Stimulated activated CD8-positive, alpha-beta memory T cell treated with anti-CD3 and anti-CD28 coated beads, Interleukin-4, amount 100 ng/mL, for 24 hours (primary cell): ENCODE measurements around the gene DSCAM.

Experiments used
- DNase-seq: peaks from one replicate; pipeline ENCODE4 v3.0.0-alpha.2; 2020; ENCODE audit warnings: low read depth

The DSCAM gene

DNA sequence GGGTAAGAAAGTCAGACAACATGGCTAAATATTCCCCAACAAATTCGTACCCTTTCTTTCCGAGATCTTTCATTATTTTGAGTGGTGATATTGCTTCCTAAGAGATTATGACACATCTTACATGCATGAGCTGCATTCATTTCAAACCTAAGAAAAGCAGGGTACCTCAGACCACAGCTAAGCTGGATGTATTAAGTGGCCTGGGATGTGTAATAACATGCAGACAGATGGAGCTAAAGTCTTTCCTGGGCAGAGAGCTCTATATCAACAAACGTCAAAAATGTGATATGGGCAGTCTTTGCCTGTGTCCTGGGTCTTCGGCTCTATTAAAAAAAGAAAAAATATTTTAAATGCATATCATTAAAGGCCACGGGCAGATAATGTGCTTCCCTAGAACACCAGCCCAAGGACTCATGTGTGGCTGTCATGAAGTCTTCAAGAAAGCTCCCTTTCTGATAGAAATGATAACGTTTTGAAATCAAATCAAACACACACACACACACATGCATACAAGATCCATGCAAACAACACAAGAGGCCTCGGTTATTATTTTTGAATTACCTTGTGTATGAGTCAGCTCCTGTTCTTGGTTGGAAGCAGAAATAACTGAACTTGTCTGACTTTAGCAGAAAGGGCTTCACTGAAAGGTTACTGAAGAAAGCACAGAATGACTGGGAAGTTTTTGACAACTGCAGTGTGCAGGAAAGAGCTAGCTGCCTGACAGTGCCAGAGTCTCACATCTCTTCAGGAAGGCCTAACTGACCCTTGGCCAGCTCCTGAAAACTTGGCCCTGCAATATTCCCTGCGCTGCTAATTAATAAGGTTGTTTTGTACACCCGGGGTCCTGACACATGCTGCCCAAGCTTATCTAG is 231.2 kb downstream of the DSCAM start:
- DNase-seq = no peak

DNA sequence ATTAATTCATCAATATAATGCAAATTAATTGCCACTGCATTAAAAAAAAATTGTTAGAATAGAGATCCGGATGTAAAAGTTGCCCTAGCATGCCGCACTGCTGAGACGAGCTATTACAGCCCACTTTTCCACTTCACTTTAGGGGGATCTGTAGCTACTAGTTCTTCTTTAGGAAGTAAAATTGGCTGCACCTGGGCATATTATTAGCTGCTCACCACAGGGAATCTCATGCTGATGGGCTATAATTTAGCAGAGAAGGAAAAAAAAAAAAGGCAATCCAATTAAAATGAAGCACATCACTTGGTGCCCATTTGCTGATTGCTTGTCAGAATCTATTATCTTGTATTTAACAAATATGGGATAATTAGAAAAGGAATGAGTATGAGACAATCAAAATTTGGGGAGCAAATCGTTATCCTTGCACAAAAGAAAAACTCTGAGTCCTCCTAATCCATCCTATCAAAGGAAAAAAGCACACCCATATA is 233.4 kb downstream of the DSCAM start:
- DNase-seq = no peak

DNA sequence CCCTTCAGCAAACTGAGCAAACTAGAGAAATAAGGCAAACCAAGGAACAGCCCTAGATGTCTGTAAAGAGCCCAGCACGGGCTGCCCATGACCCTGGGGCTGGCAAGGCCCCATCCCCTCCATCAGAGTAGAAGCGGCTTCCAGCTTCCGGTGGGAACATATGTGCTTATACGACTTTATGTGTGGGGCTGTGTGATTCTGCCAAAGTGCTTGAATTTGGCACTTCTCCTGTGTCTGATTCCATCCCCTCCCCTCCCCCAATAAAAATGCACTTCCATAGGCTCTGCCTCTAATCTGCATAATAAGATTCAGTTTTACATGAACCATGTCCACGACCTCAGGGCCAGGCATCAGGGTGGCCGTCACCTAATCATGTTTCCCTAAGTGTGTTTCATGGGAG is 236.6 kb downstream of the DSCAM start:
- no peak for DNase-seq

DNA sequence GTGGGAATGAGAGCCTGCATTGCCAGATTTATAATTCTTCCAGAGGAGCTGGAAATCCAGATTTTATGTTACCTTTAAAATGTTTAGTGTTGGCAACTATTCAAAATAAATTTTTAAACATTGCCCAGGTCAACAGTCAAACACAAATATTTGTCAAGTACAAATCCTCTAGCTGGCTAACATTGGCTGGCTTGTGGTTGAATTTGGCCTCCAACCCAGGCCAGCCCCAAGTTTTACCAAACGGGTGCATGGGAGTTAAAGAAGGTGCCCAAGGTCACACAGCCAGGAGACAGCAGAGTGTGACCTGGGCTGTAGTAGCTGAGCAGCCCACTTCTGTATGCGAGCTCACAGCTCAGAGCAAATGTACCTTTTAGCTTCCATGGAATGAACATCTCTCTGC is 240.6 kb downstream of the DSCAM start:
- no peak for DNase-seq

DNA sequence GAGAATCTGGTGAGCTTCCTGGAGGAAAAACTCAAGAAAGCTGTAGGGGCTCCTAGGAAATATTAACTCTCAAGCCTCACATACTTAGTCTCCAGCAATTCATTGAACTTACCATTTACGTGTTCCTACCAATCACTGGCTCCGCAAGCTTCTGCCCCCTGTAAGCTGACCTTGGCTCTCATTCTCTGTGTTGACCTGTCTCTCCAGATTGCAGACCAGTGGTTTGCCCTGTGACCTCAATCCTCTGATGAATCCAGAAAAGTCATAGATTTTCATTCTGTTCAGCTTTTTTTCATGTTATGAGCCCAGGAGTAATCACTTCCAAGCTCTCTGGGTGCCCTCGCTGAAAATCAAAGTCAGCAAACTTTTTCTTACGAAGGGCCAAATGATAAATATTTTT is 241.9 kb downstream of the DSCAM start:
- DNase-seq = no peak

DNA sequence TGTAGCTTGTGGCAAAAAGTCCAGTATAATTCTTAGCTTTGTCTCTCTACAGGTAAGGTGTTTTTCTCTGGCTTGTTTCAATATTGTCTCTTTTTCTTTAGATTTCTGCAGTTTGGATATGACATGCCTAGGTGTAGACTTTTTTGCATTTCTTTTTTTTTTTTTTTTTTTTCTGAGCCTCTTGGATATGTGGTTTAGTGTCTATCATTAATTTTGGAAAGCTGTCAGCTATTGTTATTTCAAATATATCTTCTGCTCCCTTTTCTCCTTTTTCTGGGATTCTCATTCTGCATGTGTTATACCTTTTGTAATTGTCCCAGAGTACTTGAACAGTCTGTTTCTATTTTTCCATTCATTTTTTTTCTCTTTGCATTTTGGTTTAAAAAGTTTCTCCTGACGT is 243.2 kb downstream of the DSCAM start:
- no peak for DNase-seq

DNA sequence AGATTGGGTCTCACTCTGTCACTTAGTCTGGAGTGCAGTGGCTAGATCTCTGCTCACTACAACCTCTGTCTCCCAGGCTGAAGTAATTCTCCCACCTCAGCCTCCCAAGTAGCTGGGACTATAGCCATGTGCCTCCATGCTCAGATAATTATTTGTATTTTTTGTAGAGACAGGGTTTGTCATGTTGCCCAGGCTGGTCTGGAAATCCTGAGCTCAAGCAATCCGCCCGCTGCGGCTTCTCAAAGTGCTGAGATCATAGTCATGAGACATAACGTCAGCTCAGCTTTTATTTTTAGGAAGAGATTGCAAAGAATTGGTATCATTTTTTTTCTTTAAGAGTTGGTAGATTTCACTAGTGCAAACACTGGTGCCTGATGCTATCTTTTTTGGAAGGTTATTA is 244.9 kb downstream of the DSCAM start:
- DNase-seq = no peak

DNA sequence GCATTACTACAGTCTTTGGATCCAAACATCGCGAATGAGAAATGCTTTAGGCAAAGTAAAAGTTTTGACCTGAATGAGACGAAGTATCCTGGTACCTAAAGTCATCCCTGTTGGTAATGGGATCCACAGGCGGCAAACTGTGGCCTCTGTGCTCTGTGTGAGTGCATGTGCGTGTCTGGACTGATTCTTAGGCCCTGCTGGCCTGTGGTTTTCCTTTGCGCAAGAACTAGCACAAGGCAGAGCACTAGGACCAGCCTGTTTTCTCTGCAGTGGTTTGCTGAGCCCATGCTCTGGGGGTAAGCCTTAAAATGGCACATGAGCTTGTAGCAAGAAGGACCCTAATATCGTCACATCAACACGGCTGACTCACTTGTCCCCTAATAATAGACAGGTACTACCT is 251.2 kb downstream of the DSCAM start:
- no peak for DNase-seq

DNA sequence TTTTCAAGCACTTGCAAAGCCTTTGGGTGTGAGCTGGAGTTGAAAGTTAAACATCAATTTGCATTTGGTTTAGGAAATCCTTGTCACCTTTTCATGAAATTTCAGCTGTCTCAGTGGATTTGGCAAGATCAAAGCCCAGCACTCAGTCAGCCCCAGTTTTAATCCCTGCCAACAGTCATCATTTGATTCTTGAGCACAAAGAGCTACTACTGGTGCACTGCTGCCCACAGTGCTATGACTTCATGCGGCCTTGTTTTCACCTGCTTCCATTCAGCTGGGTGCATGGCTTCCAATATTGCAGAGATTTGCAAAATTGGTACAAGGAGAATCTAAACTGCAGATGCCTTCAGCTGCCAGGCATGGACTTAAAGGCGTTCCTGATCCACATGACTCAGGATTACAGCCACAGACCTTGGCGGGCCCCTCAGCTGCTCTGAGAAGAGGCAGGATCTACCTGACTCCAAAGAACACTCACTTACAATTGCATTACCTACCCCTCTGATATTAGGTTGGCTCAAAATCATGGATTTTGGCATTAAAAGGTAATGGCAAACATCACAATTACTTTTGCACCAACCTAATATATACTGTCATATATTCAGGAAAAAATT is 259.1 kb downstream of the DSCAM start:
- DNase-seq = no peak

DNA sequence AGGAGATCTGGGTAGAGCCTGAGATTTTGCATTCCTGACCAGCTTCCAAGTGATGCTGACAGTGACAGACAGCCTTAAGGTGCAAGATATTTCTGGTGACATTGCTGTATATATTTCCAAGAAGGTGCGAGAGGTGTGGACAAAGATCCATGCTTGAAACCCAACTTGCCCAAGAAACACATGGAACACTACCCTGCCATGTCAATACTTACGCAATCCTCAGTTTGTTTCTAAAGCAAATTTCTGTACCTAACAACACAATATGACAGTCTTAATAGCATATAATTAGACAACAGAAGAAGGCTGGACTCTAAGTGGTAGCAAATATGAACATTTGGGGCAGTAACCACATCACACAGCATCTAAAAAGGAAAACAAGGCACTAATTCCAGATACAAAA is 260.4 kb downstream of the DSCAM start:
- DNase-seq = no peak

DNA sequence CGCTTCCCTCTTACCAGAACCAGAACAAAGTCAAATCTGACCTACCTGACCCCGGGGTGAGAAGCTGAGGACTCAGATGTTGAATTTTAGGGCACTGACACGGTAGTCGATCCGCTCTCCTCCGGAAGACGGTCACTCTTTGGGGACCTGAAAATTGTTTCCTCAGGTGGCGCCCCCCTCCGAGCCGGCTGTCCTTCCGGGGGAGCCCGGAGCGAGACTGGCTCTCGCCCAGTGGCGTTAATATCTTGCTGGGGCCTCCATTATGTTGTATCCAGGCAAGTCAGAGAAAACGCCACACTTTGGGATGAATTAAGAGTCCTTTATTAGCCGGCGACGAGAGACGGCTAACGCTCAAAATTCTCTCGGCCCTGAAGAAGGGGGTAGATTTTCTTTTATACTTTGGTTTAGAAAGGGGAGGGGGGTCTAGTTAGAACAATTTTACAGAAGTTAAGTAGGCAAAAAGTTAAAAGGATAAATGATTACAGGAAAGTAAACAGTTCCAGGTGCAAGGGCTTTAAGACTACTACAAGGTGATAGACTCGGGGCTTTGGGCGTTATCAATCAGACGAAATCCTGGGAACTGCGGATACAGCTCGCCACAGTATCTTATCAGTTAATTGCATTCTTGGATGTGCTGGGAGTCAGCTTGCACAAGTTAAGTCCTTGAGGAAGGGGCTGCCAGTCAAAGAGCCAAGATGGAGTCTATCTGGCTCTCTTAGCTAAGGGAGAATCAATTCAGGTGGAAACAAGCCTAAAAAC is 269.5 kb downstream of the DSCAM start:
- DNase-seq = no peak

DNA sequence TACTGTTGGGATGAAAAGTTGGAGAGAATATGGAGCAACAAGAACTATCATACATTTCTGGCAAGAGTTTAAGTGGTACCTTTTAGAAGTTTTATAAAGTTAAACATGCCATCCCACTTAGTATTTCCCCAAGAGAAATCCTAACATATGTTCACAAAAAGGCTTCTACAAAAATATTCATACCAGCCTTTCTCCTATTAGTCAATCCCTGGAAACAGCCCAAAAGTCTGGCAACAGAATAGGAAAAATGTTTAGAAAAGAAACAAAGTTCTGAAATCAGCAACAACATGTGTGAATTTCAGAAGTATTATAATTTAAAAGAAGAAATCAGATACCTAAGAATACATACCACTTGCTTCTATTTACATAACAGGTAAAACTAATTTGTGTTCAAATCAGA is 271.0 kb downstream of the DSCAM start:
- DNase-seq = no peak

DNA sequence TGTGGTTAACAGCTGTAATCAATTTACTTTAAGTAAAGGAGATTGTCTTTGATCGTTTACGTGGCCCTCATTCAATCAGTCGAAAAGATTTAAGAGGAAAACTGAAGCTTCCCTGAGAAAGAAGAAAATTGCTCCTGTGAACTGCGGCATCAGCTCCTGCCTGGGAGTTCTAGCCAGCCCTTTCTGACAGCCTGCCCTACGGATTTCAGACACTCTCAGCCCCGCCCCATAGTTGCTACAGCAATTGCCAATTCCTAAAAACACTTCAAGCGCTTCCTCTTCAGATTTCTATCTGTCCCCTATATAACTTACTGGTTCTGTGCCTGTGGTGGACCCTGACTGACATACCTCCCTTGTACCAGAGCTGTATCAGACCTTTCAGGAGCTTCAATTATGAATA is 277.6 kb downstream of the DSCAM start:
- no peak for DNase-seq

DNA sequence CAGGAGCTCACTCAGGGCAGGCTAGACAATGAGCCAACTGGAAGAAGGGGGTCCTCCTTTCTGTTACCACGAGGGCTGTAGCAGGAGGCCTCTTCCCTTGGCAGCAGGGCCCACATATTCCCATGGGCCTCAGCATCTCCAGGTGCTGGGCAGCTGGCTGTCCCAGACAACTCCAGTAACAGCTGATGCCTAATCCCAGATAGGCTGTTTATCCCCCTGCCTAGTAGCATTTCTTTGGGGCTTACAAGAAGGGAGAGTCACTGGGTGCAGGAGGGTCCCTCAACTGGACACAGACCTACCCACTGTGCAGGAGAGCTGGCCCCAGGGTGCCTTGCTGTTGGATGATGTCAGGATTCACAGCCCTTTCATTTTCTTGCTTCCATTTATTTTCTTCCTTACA is 278.2 kb downstream of the DSCAM start:
- no peak for DNase-seq

DNA sequence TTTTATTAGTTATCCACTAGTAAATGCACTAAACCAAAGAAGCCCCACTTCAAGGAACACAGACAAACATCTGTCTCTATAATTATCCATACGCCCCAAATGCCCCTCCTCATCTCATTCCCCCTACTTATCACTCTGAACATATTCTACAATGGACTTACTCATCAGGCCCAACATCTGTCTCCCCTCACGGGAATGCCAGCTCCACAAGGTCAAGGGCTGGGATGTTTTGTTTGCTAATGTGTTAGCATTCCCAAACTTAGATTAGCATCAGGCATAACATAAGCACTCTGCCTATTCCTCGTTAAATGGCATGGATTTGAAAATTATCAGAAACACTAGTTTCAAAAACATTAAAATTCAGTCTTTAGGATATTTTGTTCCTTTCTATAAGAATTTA is 279.5 kb downstream of the DSCAM start:
- no peak for DNase-seq

DNA sequence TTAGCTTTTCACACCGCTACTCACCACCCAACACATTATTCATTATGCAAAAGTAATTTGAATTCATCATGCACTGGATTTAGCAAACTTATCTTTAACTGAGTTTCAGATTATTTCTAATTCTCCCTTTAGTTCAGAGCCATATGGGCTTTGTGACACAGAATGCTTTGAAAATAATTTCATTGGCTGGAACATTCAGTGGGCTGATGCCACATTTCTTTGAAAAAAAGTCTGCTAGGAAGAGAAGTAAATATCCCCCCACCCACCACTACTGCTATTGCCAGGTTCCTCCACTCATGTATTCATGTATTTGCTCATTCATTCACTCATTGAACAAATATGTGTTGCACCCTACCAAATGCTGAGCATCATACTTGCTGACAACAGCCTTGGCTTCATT is 280.5 kb downstream of the DSCAM start:
- no peak for DNase-seq

DNA sequence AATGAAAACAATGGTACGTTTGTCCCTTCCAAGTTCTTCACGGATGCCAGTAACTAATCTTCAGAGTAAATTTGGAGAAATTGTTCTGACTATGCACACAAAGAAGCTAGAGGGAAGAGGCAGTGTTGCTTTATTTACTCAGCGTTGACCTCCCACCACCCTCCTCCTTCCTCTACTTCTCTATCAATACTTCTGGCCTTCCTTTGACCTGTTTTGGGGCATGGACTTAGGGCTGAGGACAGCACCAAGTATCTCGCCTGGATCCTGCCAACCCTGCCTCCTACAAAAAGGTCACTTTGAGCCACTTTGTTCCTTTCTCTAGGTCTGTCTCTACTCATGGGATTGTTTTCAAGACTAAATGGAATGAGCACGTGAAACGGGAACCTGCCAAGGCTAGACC is 282.6 kb downstream of the DSCAM start:
- DNase-seq = no peak

DNA sequence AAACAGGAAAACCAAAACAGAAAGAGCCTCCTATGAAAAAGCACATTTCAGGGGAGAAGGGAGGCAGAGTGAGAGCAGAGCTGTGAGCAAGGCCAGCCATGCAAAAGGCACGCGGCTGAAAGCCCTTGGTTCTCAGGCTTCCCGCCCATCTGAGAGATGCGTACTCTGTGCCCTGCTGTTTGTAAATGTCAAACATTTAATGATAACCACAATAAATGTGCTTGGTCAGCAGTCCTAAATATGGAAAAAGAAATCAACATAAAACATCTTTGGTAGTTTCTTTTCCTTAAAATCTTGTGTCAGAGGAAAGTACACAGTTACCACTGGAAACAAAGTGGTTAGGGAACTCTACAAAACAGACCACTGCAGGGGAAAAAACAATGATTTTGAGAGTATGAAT is 283.1 kb downstream of the DSCAM start:
- no peak for DNase-seq

DNA sequence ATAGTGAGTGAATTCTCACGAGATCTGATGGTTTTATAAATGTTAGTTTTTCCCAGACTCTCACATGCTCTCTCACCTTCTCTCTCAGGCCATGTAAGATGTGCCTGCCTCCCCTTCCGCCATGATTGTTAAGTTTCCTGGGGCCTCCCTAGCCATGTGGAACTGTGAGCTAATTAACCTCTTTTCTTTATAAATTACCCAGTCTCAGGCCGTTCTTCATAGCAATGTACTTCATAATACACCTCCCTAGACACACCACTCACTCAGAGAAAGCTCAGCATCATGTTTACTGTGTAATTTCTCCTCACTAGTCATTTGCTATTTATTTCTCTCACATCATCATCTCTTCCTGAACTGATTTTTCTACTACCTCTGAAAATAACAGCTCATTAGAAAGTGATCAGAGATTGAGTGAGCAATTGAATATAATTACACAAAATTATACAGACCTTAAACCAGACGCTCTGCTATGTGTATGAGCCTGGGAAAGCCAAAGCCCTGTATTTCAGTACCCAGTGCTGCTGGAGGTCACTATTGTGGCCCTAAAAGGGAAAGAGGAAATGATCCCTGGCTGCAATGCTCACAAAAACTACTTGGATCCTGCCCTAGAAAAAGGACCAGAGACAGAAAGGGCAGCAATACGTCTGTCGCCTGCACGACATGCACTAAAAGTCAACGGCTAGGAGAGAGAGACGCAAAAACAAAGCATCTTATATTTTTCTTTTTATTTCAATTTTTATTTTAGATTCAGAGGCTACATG is 284.5 kb downstream of the DSCAM start:
- DNase-seq = no peak

DNA sequence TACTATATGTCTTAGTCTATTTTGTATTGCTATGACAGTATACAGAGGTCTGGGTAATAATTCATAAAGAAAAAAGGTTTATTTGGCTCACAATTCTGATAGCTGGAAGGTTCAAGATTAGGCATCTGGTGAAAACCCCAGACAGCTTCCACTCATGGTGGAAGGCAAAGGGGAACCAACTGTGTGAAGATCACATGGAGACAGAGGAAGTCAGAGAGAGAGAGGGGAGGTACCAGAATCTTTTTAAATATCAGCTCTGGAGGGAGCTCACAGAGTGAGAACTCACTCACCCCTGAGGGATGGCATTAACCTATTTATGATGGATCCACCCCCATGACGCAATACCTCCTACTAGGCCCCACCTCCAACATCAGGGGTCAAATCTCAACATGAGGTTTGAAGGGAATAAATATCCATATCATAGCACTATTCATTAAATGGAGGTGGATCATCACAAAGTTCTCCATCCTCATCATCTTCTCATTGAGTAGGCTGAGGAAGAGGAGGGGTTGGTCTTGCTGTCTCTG is 290.5 kb downstream of the DSCAM start:
- no peak for DNase-seq

DNA sequence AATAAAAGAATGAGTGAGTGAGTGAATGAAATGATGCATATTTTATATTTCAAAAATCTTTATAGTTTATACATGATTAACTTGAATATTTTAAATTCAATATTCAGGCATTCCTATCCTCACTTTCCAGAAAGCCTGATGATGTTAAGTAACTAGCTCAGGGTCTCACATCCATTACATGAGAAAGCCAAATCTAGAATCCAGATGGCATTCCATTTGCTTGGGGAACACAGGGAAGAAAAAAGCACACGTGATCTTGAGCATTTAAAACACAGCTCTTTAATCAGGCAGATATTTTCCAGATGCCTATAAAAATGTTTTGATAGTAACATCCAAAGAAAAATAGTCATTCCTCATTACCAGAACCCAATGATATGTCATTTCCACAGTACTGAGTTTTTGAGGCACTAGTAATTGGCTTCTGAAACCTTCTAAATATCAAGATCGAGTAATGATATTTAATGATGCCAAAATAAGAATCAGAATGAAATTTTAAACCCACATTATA is 291.9 kb downstream of the DSCAM start:
- no peak for DNase-seq

DNA sequence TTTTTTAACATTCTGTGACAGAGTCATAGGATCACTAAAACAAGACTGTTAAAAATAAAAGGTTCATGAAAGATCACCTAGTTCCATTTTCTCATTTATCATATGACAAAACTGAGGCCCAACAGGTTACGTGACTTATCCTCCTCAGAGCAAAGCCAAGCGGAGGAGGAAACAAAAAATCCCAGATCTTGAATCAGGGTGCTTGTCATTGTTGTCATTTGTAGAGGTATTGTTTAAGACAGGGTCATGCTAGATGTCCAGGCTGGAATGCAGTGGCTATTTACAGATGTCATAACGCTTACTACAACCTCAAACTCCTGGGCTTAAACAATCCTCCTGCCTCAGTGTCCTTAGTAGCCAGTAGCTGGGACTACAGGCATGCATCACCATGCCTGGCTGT is 293.2 kb downstream of the DSCAM start:
- DNase-seq = no peak
